Tibial nerve (tissue), 4 donors: ENCODE measurements around the gene FSTL4.

Experiments used
- EP300 ChIP-seq, 2 donors: sonication (generic); formaldehyde crosslinking; IDR thresholded peaks; one replicate each; pipeline ENCODE4 v1.6.1; 2017; ENCODE audit warnings: antibody characterized with exemption in 2 of 2, mild to moderate bottlenecking in 1 of 2
- POLR2A ChIP-seq, 2 donors: fragments of 450-650 bp; IDR thresholded peaks; one replicate each; pipeline ENCODE4 v1.6.1; 2017; ENCODE audit warnings: antibody characterized with exemption in 2 of 2, mild to moderate bottlenecking in 2 of 2, moderate library complexity in 2 of 2
- TF ChIP-seq, protein P1 (sequence below), 5 experiments: fragments of 200-600 bp in 3 of 5; fragments of 450-650 bp in 2 of 5; sonication (generic) in 3 of 5; IDR thresholded peaks; one replicate each; pipeline ENCODE4 v1.5.1; 2016 to 2019; ENCODE audit warnings: antibody characterized with exemption in 5 of 5, mild to moderate bottlenecking in 3 of 5, moderate library complexity in 2 of 5

DNA sequence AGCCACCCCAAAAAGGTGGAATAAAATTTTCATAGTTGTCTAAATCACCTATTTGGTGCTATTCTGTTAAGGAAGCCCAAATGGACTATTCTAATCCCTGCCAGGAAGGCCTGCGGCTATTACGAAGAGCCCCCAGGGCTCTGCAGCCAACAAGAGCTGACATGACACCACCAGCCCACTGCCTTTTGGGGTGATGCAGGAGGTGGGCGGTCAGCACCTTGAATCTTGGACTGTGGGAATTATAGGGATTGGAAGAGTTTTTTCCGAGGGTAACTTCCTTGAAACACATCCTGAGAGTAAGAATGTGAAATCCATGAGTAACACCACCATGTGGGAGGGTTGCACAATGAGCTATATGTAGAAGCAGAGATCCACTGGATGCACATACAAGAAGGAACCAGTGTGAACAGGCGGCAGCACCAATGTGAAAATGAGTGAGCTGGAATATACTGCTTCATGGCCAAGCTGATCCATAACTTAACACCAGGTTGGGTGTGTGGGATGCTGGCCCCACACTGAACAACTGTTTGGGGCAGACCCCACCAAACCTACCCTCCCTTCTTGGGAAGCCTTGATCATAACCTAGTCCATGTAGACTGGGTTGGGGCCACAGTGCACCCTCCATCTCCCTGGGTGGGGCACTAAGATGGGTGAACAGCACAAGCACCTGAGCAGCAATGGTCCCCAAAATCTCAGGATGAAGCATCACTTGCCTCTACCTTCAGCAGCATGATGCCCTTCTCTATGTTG lies 239.0 kb downstream of the FSTL4 start:
- TF ChIP-seq, protein P1, sequence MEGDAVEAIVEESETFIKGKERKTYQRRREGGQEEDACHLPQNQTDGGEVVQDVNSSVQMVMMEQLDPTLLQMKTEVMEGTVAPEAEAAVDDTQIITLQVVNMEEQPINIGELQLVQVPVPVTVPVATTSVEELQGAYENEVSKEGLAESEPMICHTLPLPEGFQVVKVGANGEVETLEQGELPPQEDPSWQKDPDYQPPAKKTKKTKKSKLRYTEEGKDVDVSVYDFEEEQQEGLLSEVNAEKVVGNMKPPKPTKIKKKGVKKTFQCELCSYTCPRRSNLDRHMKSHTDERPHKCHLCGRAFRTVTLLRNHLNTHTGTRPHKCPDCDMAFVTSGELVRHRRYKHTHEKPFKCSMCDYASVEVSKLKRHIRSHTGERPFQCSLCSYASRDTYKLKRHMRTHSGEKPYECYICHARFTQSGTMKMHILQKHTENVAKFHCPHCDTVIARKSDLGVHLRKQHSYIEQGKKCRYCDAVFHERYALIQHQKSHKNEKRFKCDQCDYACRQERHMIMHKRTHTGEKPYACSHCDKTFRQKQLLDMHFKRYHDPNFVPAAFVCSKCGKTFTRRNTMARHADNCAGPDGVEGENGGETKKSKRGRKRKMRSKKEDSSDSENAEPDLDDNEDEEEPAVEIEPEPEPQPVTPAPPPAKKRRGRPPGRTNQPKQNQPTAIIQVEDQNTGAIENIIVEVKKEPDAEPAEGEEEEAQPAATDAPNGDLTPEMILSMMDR (IDR thresholded peaks at IDR 0.05): no peak
- TF ChIP-seq EP300 (IDR thresholded peaks at IDR 0.05) (no peak), POLR2A (IDR thresholded peaks at IDR 0.05) (no peak)
